A549 (cell line): ENCODE measurements around the gene NIM1K.

ENCODE experiments used
- BHLHE40 ChIP-seq: IDR thresholded peaks from 2 replicates; pipeline ENCODE4 v1.6.1; 2012; ENCODE audit warnings: low read depth, low read length, inconsistent platforms
- CHD2 ChIP-seq: fragments of 150-350 bp; IDR thresholded peaks from 2 replicates; pipeline ENCODE4 v1.6.1; 2014; ENCODE audit warnings: low read length; ENCODE audit not compliant: partially characterized antibody
- CTCF ChIP-seq: fragments of >200 bp; sonication (Bioruptor Twin); formaldehyde crosslinking; IDR thresholded peaks from 3 replicates; pipeline ENCODE4 v1.5.1; 2016
- EP300 ChIP-seq, 2 experiments: fragments of >200 bp; sonication (Bioruptor Twin); formaldehyde crosslinking; IDR thresholded peaks; 2 replicates in 1 of 2; 3 replicates in 1 of 2; pipeline ENCODE4 v1.6.1; 2016 to 2017
- MAFK ChIP-seq: fragments of 450-650 bp; IDR thresholded peaks from 2 replicates; pipeline ENCODE4 v1.6.1; 2014; ENCODE audit not compliant: partially characterized antibody
- MYC ChIP-seq: IDR thresholded peaks from 2 replicates; pipeline ENCODE4 v1.6.1; 2012; ENCODE audit warnings: mild to moderate bottlenecking, inconsistent platforms, low read length, improper control_type of control experiment, borderline replicate concordance
- NR3C1 ChIP-seq: fragments of >200 bp; sonication (Bioruptor Twin); formaldehyde crosslinking; IDR thresholded peaks from 3 replicates; pipeline ENCODE4 v1.6.1; 2017
- POLR2A ChIP-seq: IDR thresholded peaks from 2 replicates; pipeline ENCODE4 v1.6.1; 2012; ENCODE audit warnings: mild to moderate bottlenecking, low read length
- RFX5 ChIP-seq: fragments of 450-650 bp; IDR thresholded peaks from 2 replicates; pipeline ENCODE4 v1.7.1; 2014; ENCODE audit warnings: antibody characterized with exemption, mild to moderate bottlenecking, moderate library complexity

- TF ChIP-seq EP300 (IDR thresholded peaks at IDR 0.05) (no peak), CTCF (no peak), RFX5 (no peak), POLR2A (no peak), MAFK (no peak), CHD2 (no peak), BHLHE40 (no peak), MYC (no peak), NR3C1 (no peak)
Observed at GRCh38 chr5:43304525-43304924, 112.5 kb downstream of the NIM1K start.
